Effector memory CD4-positive, alpha-beta T cell (primary cell): ENCODE data around the gene TSHB.

Experiments used
- DNase-seq, 3 donors: peaks; one replicate each; pipeline ENCODE4 v3.0.0-alpha.2; 2020
- H3K27ac ChIP-seq: 2 replicates; pipeline ENCODE4 v1.7.0; 2013; ENCODE audit warnings: mild to moderate bottlenecking, low read length, moderate library complexity; ENCODE audit not compliant: insufficient read depth, poor library complexity, severe bottlenecking
- H3K27me3 ChIP-seq: replicated peaks from 2 replicates; pipeline ENCODE4 v1.7.0; 2013; ENCODE audit warnings: mild to moderate bottlenecking, low read length; ENCODE audit not compliant: insufficient read depth, control insufficient read depth, poor library complexity, severe bottlenecking
- H3K36me3 ChIP-seq: 2 replicates; pipeline ENCODE4 v1.7.0; 2013; ENCODE audit warnings: mild to moderate bottlenecking, low read length, moderate library complexity; ENCODE audit not compliant: control insufficient read depth, insufficient read depth
- H3K4me1 ChIP-seq: 2 replicates; pipeline ENCODE4 v1.7.0; 2013; ENCODE audit warnings: low read length, mild to moderate bottlenecking; ENCODE audit not compliant: control insufficient read depth, insufficient read depth, poor library complexity, severe bottlenecking
- H3K4me3 ChIP-seq: 2 replicates; pipeline ENCODE4 v1.7.0; 2013; ENCODE audit warnings: low read length, low read depth, mild to moderate bottlenecking; ENCODE audit not compliant: insufficient read depth, poor library complexity, severe bottlenecking
- H3K9me3 ChIP-seq: 2 replicates; pipeline ENCODE4 v1.7.0; 2013; ENCODE audit warnings: mild to moderate bottlenecking, low read length, moderate library complexity; ENCODE audit not compliant: control insufficient read depth

TSHB gene

DNA sequence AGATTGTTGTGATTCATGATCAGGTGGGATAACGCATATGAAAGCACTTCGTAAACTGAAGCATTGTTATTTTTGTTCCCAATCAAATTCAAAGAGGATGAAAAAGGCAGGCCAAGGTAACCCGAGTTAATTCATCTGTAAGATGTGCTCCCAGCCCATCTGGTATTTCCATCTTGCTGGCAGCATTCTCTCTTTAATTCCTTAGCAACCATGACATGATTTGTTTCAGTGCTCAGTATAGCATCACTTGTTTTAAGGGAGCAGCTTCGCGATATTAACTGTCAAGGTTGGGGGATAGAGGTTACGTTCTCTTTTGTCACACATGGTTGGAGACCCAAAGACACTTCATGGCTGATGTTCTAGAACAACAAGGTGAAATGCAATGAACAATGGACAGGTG is 53.3 kb downstream of the TSHB start:
- no peak for DNase-seq
- Histone ChIP-seq H3K36me3 (no peaks in the 10 kb centered on the region), H3K27me3 (no peaks in the 10 kb centered on the region), H3K4me3 (no peak overlapping the region), H3K9me3 (no peaks in the 10 kb centered on the region), H3K27ac (no peak overlapping the region), H3K4me1 (peaks cover 21% of the 10 kb centered on the region)
